Measurements from ENCODE around the gene RAD18. TPM values are rescaled to one million over a fixed set of nuclear protein-coding genes. Genes with fewer than 3 reads are reported as not detected.

The RAD18 gene
- total RNA-seq, 1 donor from 2014 or later: 0.75 TPM

DNA sequence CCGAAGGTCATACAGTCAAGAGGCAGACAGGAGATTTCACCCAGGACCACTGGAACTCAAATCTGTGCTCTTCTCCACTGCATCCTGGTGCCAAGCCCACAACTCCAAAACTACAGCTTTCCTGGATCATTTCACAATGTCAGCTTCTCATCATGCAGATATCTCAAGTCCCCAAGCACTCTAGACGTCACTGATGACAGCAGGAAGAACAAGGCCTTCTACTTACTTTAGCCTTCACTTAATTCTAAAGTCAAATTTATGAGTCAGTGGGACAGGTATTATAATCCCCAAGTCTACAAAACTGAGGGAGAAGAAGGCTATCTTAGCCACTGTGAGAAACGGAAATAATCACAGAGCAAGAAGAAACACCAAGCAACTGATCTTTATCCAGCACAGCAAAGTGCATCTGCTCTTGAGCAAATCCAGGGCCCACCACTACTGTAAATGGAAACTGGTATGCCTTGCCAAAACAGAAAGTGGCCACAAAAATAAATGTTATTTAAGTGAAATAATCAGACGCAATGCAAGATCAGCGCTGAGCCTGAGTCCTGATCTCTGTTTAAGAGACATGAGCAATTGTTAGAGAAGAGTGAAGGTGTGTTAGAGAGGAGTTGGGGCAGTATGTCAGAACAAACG lies 928 bp downstream of the RAD18 start:
- no peak for DNase-seq (ENCODE audit: low spot score in 2 of 2)
- Histone ChIP-seq H3K9me3 (no peaks in the 10 kb centered on the region), H3K27me3 (no peaks in the 10 kb centered on the region), H3K36me3 (no peaks in the 10 kb centered on the region), H3K4me3 (peak overlapping the region; percentile 81 to 82), H3K27ac (no peak overlapping the region), H3K4me1 (peaks cover 0 to 13% of the 10 kb centered on the region in 2 donors)
- intact Hi-C loops (cut with DNase I): loop anchor here (5.0 kb wide), 1 partner anchor 685 kb away; the partner anchor contains the start of gene MTMR14
- TF ChIP-seq CTCF (IDR thresholded peaks at IDR 0.05): no peak

DNA sequence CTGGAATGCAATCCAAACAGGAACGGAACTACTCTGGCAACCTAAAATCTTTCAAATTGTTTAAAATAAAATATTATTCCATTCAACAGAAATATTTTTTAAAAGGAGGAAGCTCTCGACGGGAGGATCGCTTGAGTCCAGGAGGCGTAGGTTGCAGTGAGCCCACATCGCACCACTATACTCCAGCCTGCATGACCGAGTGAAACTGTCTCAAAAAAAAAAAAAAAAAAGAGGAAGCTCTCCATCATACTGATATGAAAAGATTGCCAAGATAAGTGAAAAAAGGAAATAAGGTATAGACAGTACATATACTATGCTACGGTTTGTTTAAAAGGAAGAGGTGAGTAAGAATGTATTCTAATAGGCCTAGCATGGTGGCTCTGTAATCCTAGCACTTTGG lies 3.6 kb downstream of the RAD18 start:
- intact Hi-C loops (cut with DNase I): loop anchor here (5.0 kb wide), 1 partner anchor 688 kb away; the partner anchor contains the start of gene MTMR14
- DNase-seq (ENCODE audit: low spot score in 2 of 2): no peak

GRCh38 chr3:8954938-8955763 lies 8.1 kb downstream of the RAD18 start:
- no peak for TF ChIP-seq CTCF (IDR thresholded peaks at IDR 0.05)
- Histone ChIP-seq H3K4me1 (no peaks in the 10 kb centered on the region), H3K27ac (no peak overlapping the region), H3K36me3 (no peaks in the 10 kb centered on the region), H3K9me3 (no peaks in the 10 kb centered on the region), H3K27me3 (no peaks in the 10 kb centered on the region), H3K4me3 (no peak overlapping the region)
- no peak for DNase-seq (ENCODE audit: low spot score in 2 of 2)
- intact Hi-C loops (cut with DNase I): no loop called here

More for the DNA sequence above, 3.6 kb downstream of the RAD18 start:
- Histone ChIP-seq H3K27me3 (no peaks in the 10 kb centered on the region), H3K4me1 (peaks cover 0 to 13% of the 10 kb centered on the region in 2 donors), H3K36me3 (no peaks in the 10 kb centered on the region), H3K27ac (no peak overlapping the region), H3K9me3 (no peaks in the 10 kb centered on the region), H3K4me3 (no peak overlapping the region)
- no peak for TF ChIP-seq CTCF (IDR thresholded peaks at IDR 0.05)

- H3K36me3 ChIP-seq: no peaks in the 10 kb centered on the region
- no peak for TF ChIP-seq CTCF (IDR thresholded peaks at IDR 0.05)
- intact Hi-C loops (cut with DNase I): no loop called here
- no peak for DNase-seq (ENCODE audit: low spot score in 2 of 2)
- H3K4me3 ChIP-seq: no peak overlapping the region
- no peaks in the 10 kb centered on the region for H3K4me1 ChIP-seq
- H3K27ac ChIP-seq: no peak overlapping the region
- H3K27me3 ChIP-seq: no peaks in the 10 kb centered on the region
- H3K9me3 ChIP-seq: no peaks in the 10 kb centered on the region
Observed at GRCh38 chr3:8953313-8953712, 10.0 kb downstream of the RAD18 start.

DNA sequence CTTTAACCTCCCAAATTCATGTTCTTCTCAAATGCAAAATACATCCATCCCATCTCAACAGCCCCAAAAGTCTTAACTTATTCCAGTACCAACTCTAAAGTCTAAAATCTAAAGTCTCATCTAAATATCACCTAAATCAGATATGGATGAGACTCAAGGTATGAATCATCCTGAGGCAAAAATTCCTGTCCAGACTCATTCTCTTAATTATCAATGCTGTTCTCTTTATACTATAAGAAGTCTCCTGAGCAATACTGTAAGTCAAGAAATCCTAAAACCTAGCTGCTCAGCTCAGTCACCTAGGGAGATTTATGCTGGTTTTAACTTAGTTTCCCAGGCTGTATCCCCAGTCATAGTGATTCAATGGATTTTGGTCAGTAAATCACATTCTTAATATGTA lies 11.1 kb downstream of the RAD18 start:
- no peak for TF ChIP-seq CTCF (IDR thresholded peaks at IDR 0.05)
- intact Hi-C loops (cut with DNase I): no loop called here
- no peaks in the 10 kb centered on the region for H3K4me1 ChIP-seq
- H3K9me3 ChIP-seq: no peaks in the 10 kb centered on the region
- no peak for DNase-seq (ENCODE audit: low spot score in 2 of 2)
- H3K4me3 ChIP-seq: no peak overlapping the region
- no peak overlapping the region for H3K27ac ChIP-seq
- no peaks in the 10 kb centered on the region for H3K36me3 ChIP-seq
- H3K27me3 ChIP-seq: no peaks in the 10 kb centered on the region
